ENCODE data around the gene PLCB1.

PLCB1 gene

DNA sequence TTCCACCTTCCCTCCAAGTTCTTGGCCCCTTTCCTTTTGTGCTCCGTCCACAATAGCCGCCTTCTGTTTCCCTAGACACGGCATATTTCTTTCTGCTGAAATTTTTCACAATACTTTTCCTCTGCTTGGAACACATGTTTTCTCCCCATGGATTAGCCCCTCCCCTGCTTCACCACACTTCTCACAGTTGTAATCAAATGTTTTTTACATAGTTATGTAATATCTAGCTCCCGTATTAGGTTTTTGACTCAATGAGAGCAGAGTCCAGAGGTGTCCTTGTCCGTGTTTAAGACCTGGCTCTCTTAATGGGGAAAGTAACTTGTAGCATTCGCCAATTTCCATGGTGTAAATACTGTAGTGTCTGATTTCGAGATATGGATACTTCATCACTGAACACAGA lies 34.7 kb downstream of the PLCB1 start:
- TF ChIP-seq, protein P1, sequence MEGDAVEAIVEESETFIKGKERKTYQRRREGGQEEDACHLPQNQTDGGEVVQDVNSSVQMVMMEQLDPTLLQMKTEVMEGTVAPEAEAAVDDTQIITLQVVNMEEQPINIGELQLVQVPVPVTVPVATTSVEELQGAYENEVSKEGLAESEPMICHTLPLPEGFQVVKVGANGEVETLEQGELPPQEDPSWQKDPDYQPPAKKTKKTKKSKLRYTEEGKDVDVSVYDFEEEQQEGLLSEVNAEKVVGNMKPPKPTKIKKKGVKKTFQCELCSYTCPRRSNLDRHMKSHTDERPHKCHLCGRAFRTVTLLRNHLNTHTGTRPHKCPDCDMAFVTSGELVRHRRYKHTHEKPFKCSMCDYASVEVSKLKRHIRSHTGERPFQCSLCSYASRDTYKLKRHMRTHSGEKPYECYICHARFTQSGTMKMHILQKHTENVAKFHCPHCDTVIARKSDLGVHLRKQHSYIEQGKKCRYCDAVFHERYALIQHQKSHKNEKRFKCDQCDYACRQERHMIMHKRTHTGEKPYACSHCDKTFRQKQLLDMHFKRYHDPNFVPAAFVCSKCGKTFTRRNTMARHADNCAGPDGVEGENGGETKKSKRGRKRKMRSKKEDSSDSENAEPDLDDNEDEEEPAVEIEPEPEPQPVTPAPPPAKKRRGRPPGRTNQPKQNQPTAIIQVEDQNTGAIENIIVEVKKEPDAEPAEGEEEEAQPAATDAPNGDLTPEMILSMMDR (IDR thresholded peaks at IDR 0.05; ENCODE audit: low read depth, low read length): no peak
- Histone ChIP-seq H3K9me3 (ENCODE audit: severe bottlenecking) (no peaks in the 10 kb centered on the region), H3K27me3 (ENCODE audit: insufficient read depth, low read depth, severe bottlenecking) (no peaks in the 10 kb centered on the region), H3K36me3 (no peaks in the 10 kb centered on the region), H3K27ac (no peak overlapping the region), H3K4me3 (ENCODE audit: low read depth, low read length) (no peak overlapping the region)
- DNase-seq: no peak

DNA sequence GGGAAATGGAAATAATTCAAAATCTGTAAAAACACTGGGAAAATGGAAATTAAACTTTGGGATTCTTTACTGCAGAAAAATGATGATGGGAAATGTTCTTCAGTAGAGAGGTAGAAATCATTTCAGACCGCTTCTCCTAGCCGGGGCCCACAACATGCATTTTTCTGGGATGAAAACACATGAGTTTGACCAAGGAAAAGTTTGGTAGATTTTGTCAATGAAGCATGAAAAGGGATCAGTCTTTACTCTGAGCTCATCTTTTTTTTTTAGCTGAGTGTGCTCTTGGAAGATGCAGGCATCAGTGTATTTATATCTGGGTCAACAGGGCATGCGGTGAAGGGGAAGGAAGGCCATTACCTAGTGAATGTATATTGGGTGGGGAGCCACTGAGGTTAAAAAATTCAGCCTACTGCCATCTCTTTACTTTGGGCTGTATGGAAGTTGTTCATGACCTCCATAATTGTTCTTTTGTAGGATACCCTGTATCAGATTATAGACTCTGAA lies 36.8 kb downstream of the PLCB1 start:
- no peaks in the 10 kb centered on the region for H3K9me3 ChIP-seq (ENCODE audit: severe bottlenecking)
- no peak overlapping the region for H3K27ac ChIP-seq
- H3K4me3 ChIP-seq (ENCODE audit: low read depth, low read length): no peak overlapping the region
- H3K36me3 ChIP-seq: no peaks in the 10 kb centered on the region
- no peak for DNase-seq
- H3K27me3 ChIP-seq (ENCODE audit: insufficient read depth, low read depth, severe bottlenecking): no peaks in the 10 kb centered on the region
- TF ChIP-seq, protein P1 (IDR thresholded peaks at IDR 0.05; ENCODE audit: low read depth, low read length): no peak

DNA sequence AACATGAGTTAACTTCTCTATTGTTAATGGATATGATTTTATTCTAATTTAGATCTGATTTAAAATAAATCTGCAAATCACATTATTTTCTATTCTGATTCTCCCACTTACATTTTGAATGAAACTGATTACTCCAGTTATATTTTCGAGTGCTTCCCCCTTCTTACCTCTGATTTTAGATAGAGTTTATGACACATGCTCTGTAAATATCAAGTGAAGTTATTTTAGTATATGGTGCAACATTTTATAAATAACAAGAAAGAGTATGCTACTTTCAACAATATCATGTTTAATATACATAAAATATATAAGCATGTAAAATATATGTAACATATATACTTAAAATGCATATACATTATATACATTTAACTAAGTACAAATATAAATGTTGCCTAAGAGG lies 38.9 kb downstream of the PLCB1 start:
- H3K4me3 ChIP-seq (ENCODE audit: low read depth, low read length): no peak overlapping the region
- no peaks in the 10 kb centered on the region for H3K36me3 ChIP-seq
- DNase-seq: no peak
- no peaks in the 10 kb centered on the region for H3K9me3 ChIP-seq (ENCODE audit: severe bottlenecking)
- no peak overlapping the region for H3K27ac ChIP-seq
- no peaks in the 10 kb centered on the region for H3K27me3 ChIP-seq (ENCODE audit: insufficient read depth, low read depth, severe bottlenecking)
- TF ChIP-seq, protein P1 (IDR thresholded peaks at IDR 0.05; ENCODE audit: low read depth, low read length): no peak

DNA sequence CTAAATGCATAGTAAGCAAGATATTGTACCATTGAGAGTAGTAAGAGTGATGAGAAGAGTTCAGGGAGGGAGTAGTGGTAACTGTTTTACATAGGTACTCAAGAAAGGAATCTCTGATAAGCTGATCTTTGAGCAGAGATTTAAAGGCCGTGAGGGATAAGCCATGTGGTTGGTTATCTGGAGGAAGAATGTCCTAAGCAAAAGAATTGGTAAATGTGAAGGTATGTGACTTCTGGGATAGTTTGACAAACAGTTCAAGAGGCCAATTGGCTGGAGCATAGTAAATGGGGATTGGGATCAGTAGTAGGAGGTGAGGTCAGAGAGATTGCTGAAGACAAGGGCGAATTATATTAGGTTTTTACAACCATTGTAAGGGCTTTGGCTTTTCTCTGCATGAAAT lies 40.1 kb downstream of the PLCB1 start:
- TF ChIP-seq, protein P1 (IDR thresholded peaks at IDR 0.05; ENCODE audit: low read depth, low read length): no peak
- Histone ChIP-seq H3K4me3 (ENCODE audit: low read depth, low read length) (no peak overlapping the region), H3K9me3 (ENCODE audit: severe bottlenecking) (no peaks in the 10 kb centered on the region), H3K27ac (no peak overlapping the region), H3K27me3 (ENCODE audit: insufficient read depth, low read depth, severe bottlenecking) (no peaks in the 10 kb centered on the region), H3K36me3 (no peaks in the 10 kb centered on the region)
- no peak for DNase-seq

DNA sequence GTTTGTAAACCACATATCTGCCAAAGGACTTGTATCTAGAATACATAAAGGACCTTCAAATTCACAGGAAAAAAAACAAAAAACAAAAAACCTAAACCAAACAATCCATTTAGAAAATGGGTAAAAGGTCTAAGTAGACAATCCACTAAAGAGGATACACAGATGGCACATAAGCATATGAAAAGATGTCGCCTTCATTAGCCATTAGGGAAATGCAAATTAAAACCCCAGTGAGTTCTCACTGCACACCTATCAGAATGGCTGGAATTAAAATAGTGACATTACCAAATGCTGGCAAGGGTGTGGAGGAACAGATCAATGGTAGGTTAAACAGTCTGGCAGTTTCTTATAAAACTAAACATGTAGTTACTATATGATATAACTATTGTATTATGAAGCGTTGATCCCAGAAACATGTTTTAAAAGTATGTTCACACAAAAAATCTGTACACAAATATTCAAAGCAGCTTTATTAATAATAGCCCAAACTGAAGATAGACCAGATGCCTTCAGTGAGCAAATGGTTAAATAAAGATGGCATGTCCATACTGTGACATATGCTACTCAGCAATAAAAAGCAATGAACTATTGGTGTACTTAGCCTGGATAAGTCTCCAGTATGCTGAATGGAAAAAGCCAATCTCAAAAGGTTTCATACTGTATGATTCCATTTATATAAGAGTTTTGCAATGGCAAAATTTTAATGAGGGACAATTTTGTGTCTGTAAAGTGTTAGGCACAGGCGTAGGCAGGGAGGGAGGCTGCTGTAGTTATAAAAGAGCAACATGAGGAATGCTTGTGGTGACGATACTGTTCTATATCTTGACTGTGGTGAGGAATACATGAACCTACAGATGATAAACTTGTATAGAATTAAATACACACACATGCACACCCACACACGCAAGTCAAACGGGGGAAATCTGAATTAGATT lies 43.9 kb downstream of the PLCB1 start:
- Histone ChIP-seq H3K36me3 (no peaks in the 10 kb centered on the region), H3K27me3 (ENCODE audit: insufficient read depth, low read depth, severe bottlenecking) (no peaks in the 10 kb centered on the region), H3K4me3 (ENCODE audit: low read depth, low read length) (no peak overlapping the region), H3K9me3 (ENCODE audit: severe bottlenecking) (no peaks in the 10 kb centered on the region), H3K27ac (no peak overlapping the region)
- TF ChIP-seq, protein P1 (IDR thresholded peaks at IDR 0.05; ENCODE audit: low read depth, low read length): no peak
- no peak for DNase-seq
